VCaP (cell line): Measurements from ENCODE around the gene OR2C1.

Experiments
- H3K27ac ChIP-seq: fragments of 450-650 bp; 2 replicates; pipeline ENCODE4 v1.5.1; 2017
- CTCF ChIP-seq: fragments of 450-650 bp; conservative IDR thresholded peaks from 2 replicates; pipeline ENCODE4 v1.5.1; 2017; ENCODE audit warnings: mild to moderate bottlenecking, moderate library complexity

Gene OR2C1

GRCh38 chr16:3328643-3329042 lies 27.0 kb upstream of the OR2C1 start:
- H3K27ac ChIP-seq, result no peak overlapping the region
- TF ChIP-seq CTCF, result no peak

GRCh38 chr16:3346041-3346440 lies 9.6 kb upstream of the OR2C1 start:
- H3K27ac ChIP-seq, result no peak overlapping the region
- no peak for TF ChIP-seq CTCF

- H3K27ac ChIP-seq, result no peak overlapping the region
- no peak for TF ChIP-seq CTCF
Measured at GRCh38 chr16:3347586-3347985, 8.1 kb upstream of the OR2C1 start.

GRCh38 chr16:3348547-3349167 lies 7.0 kb upstream of the OR2C1 start:
- H3K27ac ChIP-seq, result no peak overlapping the region
- TF ChIP-seq CTCF, result no peak

GRCh38 chr16:3349175-3349574 lies 6.5 kb upstream of the OR2C1 start:
- TF ChIP-seq CTCF, result no peak
- no peak overlapping the region for H3K27ac ChIP-seq

- H3K27ac ChIP-seq, result no peak overlapping the region
- TF ChIP-seq CTCF, result no peak
Measured at GRCh38 chr16:3356118-3356517, 429 bp downstream of the OR2C1 start.

- no peak overlapping the region for H3K27ac ChIP-seq
- TF ChIP-seq CTCF, result no peak
Measured at GRCh38 chr16:3358871-3359270, 3.2 kb downstream of the OR2C1 start.

- TF ChIP-seq CTCF, result no peak
- no peak overlapping the region for H3K27ac ChIP-seq
Measured at GRCh38 chr16:3362931-3363330, 7.2 kb downstream of the OR2C1 start.
